Measurements from ENCODE around the gene KIAA0232.
A peak's percentile ranks its signal among the peaks of the same experiment; 100 is the strongest.

Gene KIAA0232

DNA sequence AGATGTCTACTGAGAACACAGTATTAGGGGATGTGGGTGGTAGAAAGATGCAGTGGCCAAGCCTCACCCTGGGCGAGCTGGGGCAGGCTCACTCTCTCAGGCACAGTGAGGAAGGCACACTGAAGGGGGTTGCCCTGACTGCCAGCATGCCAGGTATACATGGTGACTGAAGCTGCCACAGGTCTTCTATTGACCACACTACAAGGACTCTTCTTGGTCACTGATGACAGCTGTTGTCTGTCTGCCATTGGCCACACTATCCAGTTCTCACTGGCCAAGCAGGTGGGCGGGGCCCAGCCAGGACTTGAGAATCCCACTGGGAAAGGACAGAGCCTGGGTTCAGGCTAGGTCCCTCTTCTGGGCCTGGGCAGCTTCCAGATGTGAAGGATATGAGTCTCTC is 87.4 kb downstream of the KIAA0232 start:
- Histone ChIP-seq H3K27ac (ENCODE audit: low read depth, low read length, severe bottlenecking) (no peak overlapping the region), H3K4me3 (ENCODE audit: extremely low read depth, insufficient read depth, low read length, poor library complexity, severe bottlenecking) (no peak overlapping the region), H3K9me3 (ENCODE audit: control insufficient read depth, low read length) (no peaks in the 10 kb centered on the region), H3K36me3 (ENCODE audit: control insufficient read depth, insufficient read depth, low read length) (peaks cover 81% of the 10 kb centered on the region), H3K4me1 (ENCODE audit: control insufficient read depth, insufficient read depth, low read length, poor library complexity, severe bottlenecking) (no peaks in the 10 kb centered on the region)
- WGBS, 2 experiments (ENCODE audit: insufficient coverage in 2 of 2): 86 to 100% methylated on average over 1 of the region's 2 CpGs

DNA sequence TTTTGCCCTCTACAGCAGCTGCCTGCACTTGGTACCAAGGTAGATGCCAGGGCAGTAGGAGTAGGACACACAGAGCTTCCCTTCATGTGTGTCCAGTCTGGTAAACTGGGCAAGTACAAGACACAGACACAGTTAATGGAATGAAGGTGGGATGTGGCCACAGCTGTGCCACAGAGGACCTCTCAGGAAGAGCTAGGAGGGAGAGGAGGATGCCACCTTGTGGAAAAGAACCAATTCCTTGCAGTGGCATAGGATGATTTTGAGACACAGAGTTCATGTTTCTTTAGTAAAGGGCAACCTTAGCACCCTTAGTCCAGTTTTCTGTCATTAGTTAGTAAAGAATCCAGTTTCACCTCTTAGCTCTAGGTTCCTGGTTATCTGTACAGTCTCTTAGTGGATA is 90.8 kb downstream of the KIAA0232 start:
- Histone ChIP-seq H3K36me3 (ENCODE audit: control insufficient read depth, insufficient read depth, low read length) (peaks cover 80% of the 10 kb centered on the region), H3K4me3 (ENCODE audit: extremely low read depth, insufficient read depth, low read length, poor library complexity, severe bottlenecking) (no peak overlapping the region), H3K27ac (ENCODE audit: low read depth, low read length, severe bottlenecking) (no peak overlapping the region), H3K9me3 (ENCODE audit: control insufficient read depth, low read length) (no peaks in the 10 kb centered on the region), H3K4me1 (ENCODE audit: control insufficient read depth, insufficient read depth, low read length, poor library complexity, severe bottlenecking) (no peaks in the 10 kb centered on the region)

DNA sequence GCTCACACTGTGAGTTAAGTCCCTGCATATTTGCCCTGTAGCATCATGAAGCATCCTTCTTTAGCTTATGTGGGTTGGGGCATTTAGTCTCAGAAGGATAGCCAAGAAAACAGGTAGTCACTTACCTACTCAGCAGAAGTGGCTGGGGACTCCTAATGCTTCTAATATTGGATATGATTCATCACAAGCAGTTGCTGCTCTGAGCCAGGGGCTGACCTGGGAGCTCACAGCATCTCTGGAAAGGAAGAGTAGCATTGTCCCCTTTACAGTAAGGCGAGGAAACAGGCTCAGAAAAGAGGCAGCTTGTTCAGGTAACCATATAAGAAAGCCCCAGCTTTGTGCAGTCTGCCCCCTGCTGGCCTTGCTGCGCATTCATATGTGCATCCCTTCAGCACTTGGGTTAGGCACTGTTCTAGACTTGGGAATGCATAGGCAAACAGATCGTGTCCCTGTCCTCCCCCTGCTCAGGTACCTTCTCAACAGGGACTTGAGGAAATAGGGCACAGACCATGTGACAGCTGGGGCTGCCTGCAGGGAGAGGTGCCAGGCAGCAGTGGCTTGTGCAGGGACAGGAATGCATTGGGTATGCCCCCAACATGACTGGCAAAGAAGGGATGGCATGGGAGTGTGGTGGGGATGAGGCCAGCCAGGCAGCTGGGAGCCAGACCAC is 91.4 kb downstream of the KIAA0232 start:
- H3K4me3 ChIP-seq (ENCODE audit: extremely low read depth, insufficient read depth, low read length, poor library complexity, severe bottlenecking): no peak overlapping the region
- H3K9me3 ChIP-seq (ENCODE audit: control insufficient read depth, low read length): no peaks in the 10 kb centered on the region
- peaks cover 81% of the 10 kb centered on the region for H3K36me3 ChIP-seq (ENCODE audit: control insufficient read depth, insufficient read depth, low read length)
- no peak overlapping the region for H3K27ac ChIP-seq (ENCODE audit: low read depth, low read length, severe bottlenecking)
- 75 to 79% methylated on average over 3 of the region's 3 CpGs for WGBS, 2 experiments (ENCODE audit: insufficient coverage in 2 of 2)
- H3K4me1 ChIP-seq (ENCODE audit: control insufficient read depth, insufficient read depth, low read length, poor library complexity, severe bottlenecking): no peaks in the 10 kb centered on the region

DNA sequence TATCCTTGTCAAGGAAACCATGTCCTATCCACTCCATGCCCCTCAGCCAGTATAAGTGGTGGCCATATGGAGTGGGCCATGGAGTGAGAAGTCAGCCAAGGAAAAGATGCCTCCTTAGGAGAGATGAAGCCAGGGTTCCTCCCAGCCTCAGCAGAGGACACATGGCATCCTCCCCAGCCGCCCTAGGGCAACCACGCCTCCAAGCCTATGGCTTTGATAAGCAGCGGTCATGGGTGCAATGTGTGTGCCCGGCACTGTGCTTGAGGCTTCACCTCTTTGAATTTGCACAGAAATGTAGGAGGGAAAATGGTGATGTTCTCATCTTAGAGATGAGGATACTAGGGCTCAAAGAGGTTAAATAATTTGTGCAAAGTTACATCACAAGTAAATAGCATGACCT is 92.5 kb downstream of the KIAA0232 start:
- no peaks in the 10 kb centered on the region for H3K9me3 ChIP-seq (ENCODE audit: control insufficient read depth, low read length)
- no peaks in the 10 kb centered on the region for H3K4me1 ChIP-seq (ENCODE audit: control insufficient read depth, insufficient read depth, low read length, poor library complexity, severe bottlenecking)
- 90 to 94% methylated on average over 4 of the region's 4 CpGs for WGBS, 2 experiments (ENCODE audit: insufficient coverage in 2 of 2)
- peaks cover 82% of the 10 kb centered on the region for H3K36me3 ChIP-seq (ENCODE audit: control insufficient read depth, insufficient read depth, low read length)
- H3K4me3 ChIP-seq (ENCODE audit: extremely low read depth, insufficient read depth, low read length, poor library complexity, severe bottlenecking): no peak overlapping the region
- H3K27ac ChIP-seq (ENCODE audit: low read depth, low read length, severe bottlenecking): no peak overlapping the region

DNA sequence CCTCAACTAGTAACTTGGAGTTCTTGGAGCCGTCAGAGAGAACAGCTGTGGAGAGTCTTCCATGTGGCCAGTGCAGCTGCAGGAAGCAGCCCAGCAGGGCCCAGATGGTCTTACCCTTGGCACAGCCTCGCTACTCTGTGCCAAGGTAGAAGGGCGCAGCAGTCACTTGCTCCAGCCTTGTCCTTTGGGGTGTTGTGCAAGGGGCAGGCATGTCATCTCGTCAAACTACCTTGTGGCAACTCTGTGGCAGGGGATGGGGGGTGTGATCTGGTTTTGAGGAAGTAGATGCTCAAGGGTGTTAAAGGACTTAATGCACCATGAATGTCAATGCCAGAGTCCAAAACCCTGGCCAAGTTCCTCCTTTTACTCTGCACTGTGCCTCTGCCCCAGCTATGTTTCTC is 92.9 kb downstream of the KIAA0232 start:
- WGBS, 2 experiments (ENCODE audit: insufficient coverage in 2 of 2): 91 to 92% methylated on average over 4 of the region's 4 CpGs

DNA sequence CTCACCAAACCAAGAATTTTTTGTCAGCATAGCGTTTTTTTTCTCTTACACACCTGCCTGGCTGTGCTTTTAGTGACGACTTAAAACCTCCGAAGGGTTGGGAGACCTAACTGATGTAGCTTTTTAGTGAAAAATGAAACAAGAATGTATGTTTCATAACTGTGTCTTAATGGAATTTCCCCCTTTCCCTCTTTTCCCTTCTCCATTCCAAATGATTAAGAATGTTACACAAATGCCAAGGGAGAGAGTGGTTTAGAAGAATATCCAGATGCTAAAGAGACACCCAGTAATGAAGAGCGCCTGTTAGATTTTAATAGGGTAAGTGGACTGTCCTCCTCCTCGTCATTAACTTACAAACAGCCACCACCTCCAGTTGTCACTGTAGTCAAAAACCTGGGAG is 93.9 kb downstream of the KIAA0232 start:
- H3K9me3 ChIP-seq (ENCODE audit: control insufficient read depth, low read length): no peaks in the 10 kb centered on the region
- WGBS, 2 experiments (ENCODE audit: insufficient coverage in 2 of 2): no CpG with 5 or more reads among the region's 5 CpGs
- no peak overlapping the region for H3K4me3 ChIP-seq (ENCODE audit: extremely low read depth, insufficient read depth, low read length, poor library complexity, severe bottlenecking)
- H3K27ac ChIP-seq (ENCODE audit: low read depth, low read length, severe bottlenecking): no peak overlapping the region
- no peaks in the 10 kb centered on the region for H3K4me1 ChIP-seq (ENCODE audit: control insufficient read depth, insufficient read depth, low read length, poor library complexity, severe bottlenecking)
- H3K36me3 ChIP-seq (ENCODE audit: control insufficient read depth, insufficient read depth, low read length): peaks cover 85% of the 10 kb centered on the region

More for the DNA sequence above, 92.9 kb downstream of the KIAA0232 start:
- Histone ChIP-seq H3K36me3 (ENCODE audit: control insufficient read depth, insufficient read depth, low read length) (peaks cover 83% of the 10 kb centered on the region), H3K4me1 (ENCODE audit: control insufficient read depth, insufficient read depth, low read length, poor library complexity, severe bottlenecking) (no peaks in the 10 kb centered on the region), H3K27ac (ENCODE audit: low read depth, low read length, severe bottlenecking) (no peak overlapping the region), H3K9me3 (ENCODE audit: control insufficient read depth, low read length) (no peaks in the 10 kb centered on the region), H3K4me3 (ENCODE audit: extremely low read depth, insufficient read depth, low read length, poor library complexity, severe bottlenecking) (no peak overlapping the region)

DNA sequence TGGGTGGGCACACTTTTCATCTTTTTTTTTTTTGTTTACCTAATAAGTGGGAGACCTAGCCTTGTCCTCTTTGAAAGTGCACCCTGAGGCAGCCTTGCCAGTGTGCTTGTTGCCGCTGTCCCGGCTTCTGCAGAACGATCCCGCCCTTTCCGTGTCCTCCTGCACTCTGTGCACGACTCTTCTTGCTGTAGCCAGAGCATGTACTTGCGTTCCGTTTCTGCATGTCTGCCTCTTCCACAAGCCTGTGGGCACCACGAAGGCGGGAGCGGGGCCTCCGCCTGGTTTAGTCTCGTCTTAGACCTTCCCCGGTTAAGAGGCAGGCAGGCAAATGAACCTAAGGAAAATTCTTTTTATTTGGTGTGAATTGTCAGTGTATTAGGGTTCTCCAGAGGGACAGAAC is 94.5 kb downstream of the KIAA0232 start:
- no peak overlapping the region for H3K4me3 ChIP-seq (ENCODE audit: extremely low read depth, insufficient read depth, low read length, poor library complexity, severe bottlenecking)
- H3K9me3 ChIP-seq (ENCODE audit: control insufficient read depth, low read length): no peaks in the 10 kb centered on the region
- no peak overlapping the region for H3K27ac ChIP-seq (ENCODE audit: low read depth, low read length, severe bottlenecking)
- no peaks in the 10 kb centered on the region for H3K4me1 ChIP-seq (ENCODE audit: control insufficient read depth, insufficient read depth, low read length, poor library complexity, severe bottlenecking)
- WGBS, 2 experiments (ENCODE audit: insufficient coverage in 2 of 2): 93 to 100% methylated on average over 11 to 13 of the region's 14 CpGs
- H3K36me3 ChIP-seq (ENCODE audit: control insufficient read depth, insufficient read depth, low read length): peaks cover 85% of the 10 kb centered on the region

DNA sequence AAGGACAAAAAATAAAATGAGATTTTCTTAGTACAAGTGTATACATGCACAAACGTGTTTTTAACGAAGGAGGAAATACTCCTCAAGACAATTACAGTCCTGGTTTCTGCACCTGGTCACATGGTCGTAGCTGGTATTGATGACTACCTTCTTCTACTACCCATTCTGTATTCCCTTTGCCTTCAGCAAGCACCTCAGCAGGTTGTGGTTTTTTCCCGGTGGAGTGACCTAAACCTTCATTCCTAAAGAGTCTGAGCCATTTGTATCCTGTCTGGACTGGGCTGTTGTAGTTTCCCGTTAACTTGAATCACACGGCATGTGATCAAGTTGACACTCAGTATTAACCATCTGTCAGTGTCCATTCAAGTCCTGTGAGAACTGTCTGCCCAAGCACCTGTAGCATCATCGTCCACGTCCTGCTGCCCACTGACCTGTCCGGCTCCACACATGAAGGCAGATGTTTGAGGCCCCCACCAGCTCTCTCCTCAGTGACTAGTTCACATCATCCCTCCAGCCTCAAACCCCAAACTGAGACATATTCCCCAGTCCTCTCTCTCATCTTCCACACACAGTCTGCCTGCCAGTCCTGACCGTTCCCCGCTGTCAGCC is 96.0 kb downstream of the KIAA0232 start:
- WGBS, 2 experiments (ENCODE audit: insufficient coverage in 2 of 2): 72 to 75% methylated on average over 8 to 11 of the region's 11 CpGs

DNA sequence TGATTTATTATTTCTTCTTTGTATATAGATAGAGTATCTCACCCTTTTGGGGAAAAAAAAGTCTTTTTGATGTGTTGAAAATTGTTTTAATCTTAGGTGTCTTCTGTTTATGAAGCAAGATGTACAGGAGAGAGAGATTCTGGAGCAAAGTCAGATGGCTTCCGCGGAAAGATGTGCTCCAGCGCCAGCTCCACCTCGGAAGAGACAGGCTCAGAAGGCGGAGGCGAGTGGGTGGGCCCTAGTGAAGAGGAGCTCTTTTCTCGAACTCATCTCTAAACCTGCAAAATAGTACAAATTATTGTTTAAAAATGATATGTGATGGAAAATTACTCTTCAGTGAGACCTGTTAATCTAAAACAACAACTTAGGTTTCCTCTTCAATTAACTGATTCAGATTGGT is 98.2 kb downstream of the KIAA0232 start:
- WGBS, 2 experiments (ENCODE audit: insufficient coverage in 2 of 2): 95 to 97% methylated on average over 4 of the region's 7 CpGs
- H3K4me1 ChIP-seq (ENCODE audit: control insufficient read depth, insufficient read depth, low read length, poor library complexity, severe bottlenecking): peaks cover 4% of the 10 kb centered on the region
- no peaks in the 10 kb centered on the region for H3K9me3 ChIP-seq (ENCODE audit: control insufficient read depth, low read length)
- no peak overlapping the region for H3K4me3 ChIP-seq (ENCODE audit: extremely low read depth, insufficient read depth, low read length, poor library complexity, severe bottlenecking)
- no peak overlapping the region for H3K27ac ChIP-seq (ENCODE audit: low read depth, low read length, severe bottlenecking)
- H3K36me3 ChIP-seq (ENCODE audit: control insufficient read depth, insufficient read depth, low read length): peaks cover 77% of the 10 kb centered on the region

More for the DNA sequence above, 96.0 kb downstream of the KIAA0232 start:
- H3K27ac ChIP-seq (ENCODE audit: low read depth, low read length, severe bottlenecking): no peak overlapping the region
- H3K4me3 ChIP-seq (ENCODE audit: extremely low read depth, insufficient read depth, low read length, poor library complexity, severe bottlenecking): no peak overlapping the region
- H3K9me3 ChIP-seq (ENCODE audit: control insufficient read depth, low read length): no peaks in the 10 kb centered on the region
- peaks cover 87% of the 10 kb centered on the region for H3K36me3 ChIP-seq (ENCODE audit: control insufficient read depth, insufficient read depth, low read length)
- no peaks in the 10 kb centered on the region for H3K4me1 ChIP-seq (ENCODE audit: control insufficient read depth, insufficient read depth, low read length, poor library complexity, severe bottlenecking)

DNA sequence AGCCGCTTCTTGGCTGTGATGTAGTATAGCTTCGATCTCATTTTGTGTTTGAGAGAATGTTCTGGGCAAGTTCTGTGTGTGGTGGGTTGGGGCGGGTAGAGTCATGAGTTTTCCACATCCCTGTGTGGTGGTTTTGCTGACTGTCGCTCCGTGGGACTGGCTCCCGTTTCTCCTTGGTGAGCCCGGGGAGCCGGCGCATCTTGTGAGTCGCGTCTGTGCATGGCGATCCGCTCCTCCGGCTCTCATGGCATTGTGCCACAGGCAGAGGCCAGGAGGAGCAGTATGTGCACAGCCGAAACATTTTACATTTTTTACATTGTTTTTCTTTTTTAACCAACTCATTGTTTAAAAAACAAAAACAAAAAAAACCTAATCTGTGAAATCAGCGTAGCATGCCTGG is 99.4 kb downstream of the KIAA0232 start:
- Histone ChIP-seq H3K4me1 (ENCODE audit: control insufficient read depth, insufficient read depth, low read length, poor library complexity, severe bottlenecking) (peaks cover 10% of the 10 kb centered on the region), H3K36me3 (ENCODE audit: control insufficient read depth, insufficient read depth, low read length) (peaks cover 65% of the 10 kb centered on the region)
- 94 to 97% methylated on average over 16 of the region's 16 CpGs for WGBS, 2 experiments (ENCODE audit: insufficient coverage in 2 of 2)

DNA sequence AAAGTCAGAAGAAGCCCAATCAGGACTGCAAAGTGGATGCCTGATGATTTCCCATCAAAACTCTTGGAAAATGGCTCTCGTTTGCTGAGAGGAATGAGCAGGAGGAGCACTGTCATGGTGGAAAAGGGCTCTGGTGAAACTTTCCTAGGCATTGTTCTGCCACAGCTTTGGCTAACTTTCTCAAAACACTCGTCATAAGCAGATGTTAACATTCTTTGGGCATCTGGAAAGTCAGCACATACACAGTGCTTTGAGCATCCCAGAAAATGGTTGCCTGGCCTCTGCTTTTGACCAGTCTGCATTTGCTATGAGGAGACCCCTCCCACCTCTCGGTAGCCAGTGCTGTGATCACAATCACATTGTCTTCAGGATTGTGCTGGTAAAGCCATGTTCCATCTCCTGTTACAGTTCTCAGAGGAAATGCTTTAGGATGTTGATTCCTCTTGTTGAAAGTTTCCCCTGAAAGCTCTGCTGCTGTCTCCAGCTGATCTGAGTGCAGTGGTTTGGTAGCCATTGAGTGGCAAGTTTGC is 101.9 kb downstream of the KIAA0232 start:
- peaks cover 14% of the 10 kb centered on the region for H3K4me1 ChIP-seq (ENCODE audit: control insufficient read depth, insufficient read depth, low read length, poor library complexity, severe bottlenecking)
- H3K4me3 ChIP-seq (ENCODE audit: extremely low read depth, insufficient read depth, low read length, poor library complexity, severe bottlenecking): no peak overlapping the region
- H3K36me3 ChIP-seq (ENCODE audit: control insufficient read depth, insufficient read depth, low read length): peaks cover 41% of the 10 kb centered on the region
- H3K9me3 ChIP-seq (ENCODE audit: control insufficient read depth, low read length): no peaks in the 10 kb centered on the region
- peak overlapping the region; percentile 59 for H3K27ac ChIP-seq (ENCODE audit: low read depth, low read length, severe bottlenecking)
- 76 to 78% methylated on average over 3 of the region's 3 CpGs for WGBS, 2 experiments (ENCODE audit: insufficient coverage in 2 of 2)

More for the DNA sequence above, 99.4 kb downstream of the KIAA0232 start:
- H3K9me3 ChIP-seq (ENCODE audit: control insufficient read depth, low read length): no peaks in the 10 kb centered on the region
- H3K27ac ChIP-seq (ENCODE audit: low read depth, low read length, severe bottlenecking): no peak overlapping the region
- no peak overlapping the region for H3K4me3 ChIP-seq (ENCODE audit: extremely low read depth, insufficient read depth, low read length, poor library complexity, severe bottlenecking)

Measured in mesodermal cell (in vitro differentiated cells).